Stimulated activated CD4-positive, alpha-beta T cell treated with anti-CD3 and anti-CD28 coated beads, Interleukin-12 subunit alpha, Interleukin-12 subunit beta, amount 100 ng/mL, for 24 hours (primary cell): ENCODE data around the gene CLK3.
"Not testable (repeated sequence)": the region's sequence is repeated elsewhere in the genome, so short reads cannot be mapped to it uniquely, and the experiment has no call there.

ENCODE experiments used
- DNase-seq, 2 experiments: peaks; one replicate each; pipeline ENCODE4 v3.0.0-alpha.2; 2020; ENCODE audit warnings: low read depth in 2 of 2

Gene CLK3

DNA sequence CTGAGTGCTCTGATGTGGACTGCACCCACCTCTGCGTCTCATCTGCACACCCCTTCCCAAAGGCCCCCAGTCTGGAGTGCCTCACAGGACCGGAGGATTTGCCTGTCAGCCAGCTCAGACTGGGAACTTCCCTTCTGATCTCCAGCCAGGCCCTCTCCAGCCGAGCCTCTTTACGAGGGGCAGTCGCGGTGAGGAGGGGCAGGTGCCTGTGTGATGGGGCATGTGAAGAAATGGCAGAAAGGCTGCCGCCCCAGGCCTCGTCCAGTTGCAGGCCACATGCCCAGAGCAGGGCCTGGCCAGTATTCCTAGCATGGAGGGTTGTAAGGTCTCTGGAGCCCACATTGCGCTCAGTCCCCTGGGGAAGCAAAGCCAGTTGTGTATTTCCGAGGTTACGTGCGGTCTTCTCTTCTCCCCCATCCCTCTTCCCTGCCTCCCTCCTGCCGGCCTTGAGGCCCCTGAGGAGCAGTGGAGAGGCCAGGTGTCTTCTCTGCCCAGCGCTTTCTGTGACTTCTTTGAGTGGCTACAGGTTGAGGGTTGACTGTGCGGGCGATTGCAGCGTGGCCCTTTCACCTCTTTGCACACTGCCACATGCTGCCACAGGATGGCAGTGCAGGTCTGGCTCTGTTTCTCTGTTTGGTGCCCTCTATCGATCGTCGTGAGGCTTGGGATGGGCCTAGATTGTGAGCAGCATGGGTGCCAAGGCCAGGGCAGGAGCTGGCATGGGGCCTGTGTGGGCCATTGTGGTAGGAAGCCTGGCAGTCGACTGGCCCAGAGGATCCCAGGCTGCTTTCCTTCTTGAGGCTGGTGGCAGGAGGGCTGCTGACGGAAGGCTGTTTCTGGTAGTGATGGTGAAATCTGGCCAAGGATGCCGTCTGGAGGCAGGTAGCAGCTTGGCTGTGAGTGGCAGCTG lies 5.3 kb downstream of the CLK3 start:
- DNase-seq = peak; percentile 63 to 65

DNA sequence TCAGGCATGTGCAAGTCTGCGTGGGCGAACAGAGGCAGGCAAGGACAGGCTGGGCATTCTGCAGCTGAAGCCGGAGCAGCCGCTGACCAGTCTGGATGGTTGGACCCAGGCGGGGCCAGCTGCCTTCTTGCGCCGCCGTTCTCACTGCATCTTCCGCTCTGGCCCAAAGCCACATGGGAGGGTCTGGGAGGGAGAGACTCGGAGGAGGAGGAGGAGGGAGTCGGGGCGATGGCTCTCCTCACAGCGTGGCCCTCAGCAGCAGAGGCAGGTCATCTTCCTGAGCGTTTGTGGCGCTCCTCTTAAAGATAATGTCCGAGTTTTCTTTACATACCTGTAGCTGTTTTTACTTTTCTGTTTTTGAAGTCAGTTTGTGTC lies 5.9 kb downstream of the CLK3 start:
- no peak for DNase-seq

DNA sequence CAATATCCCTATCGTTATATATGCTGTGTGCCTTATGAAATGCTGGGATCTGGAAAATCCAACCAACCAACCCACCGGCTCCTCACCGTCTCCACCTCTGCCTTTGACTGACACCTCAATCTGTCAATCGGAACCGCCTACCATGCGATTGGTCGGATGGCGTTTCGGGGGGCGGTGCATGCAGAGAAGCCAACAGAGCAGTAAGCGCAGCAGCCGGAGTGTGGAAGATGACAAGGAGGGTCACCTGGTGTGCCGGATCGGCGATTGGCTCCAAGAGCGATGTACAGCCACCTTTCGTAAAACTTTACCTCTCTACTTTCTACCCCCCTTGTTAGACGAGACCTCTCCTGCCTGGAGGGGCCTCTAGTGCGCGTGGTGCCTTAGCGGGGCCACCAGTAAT lies 6.3 kb downstream of the CLK3 start:
- no peak for DNase-seq

GRCh38 chr15:74622758-74623157 lies 7.1 kb downstream of the CLK3 start:
- DNase-seq = no peak

- DNase-seq = no peak
Measured at GRCh38 chr15:74624020-74624602, 8.5 kb downstream of the CLK3 start.

DNA sequence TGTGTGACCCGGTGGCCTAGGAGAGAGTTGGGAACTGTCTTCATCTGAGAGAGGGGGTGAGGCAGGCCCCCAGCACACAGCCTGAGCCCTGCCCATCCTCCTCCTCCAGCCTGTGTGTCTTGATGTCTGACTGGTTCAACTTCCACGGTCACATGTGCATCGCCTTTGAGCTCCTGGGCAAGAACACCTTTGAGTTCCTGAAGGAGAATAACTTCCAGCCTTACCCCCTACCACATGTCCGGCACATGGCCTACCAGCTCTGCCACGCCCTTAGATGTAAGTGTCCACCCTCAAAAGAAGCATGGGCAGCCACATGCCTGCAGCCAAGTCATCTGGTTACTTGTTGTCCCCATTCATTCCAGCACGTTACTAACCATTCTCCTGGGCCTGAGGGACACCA lies 10.1 kb downstream of the CLK3 start:
- no peak for DNase-seq

GRCh38 chr15:74626336-74626735 lies 10.7 kb downstream of the CLK3 start:
- no peak for DNase-seq

DNA sequence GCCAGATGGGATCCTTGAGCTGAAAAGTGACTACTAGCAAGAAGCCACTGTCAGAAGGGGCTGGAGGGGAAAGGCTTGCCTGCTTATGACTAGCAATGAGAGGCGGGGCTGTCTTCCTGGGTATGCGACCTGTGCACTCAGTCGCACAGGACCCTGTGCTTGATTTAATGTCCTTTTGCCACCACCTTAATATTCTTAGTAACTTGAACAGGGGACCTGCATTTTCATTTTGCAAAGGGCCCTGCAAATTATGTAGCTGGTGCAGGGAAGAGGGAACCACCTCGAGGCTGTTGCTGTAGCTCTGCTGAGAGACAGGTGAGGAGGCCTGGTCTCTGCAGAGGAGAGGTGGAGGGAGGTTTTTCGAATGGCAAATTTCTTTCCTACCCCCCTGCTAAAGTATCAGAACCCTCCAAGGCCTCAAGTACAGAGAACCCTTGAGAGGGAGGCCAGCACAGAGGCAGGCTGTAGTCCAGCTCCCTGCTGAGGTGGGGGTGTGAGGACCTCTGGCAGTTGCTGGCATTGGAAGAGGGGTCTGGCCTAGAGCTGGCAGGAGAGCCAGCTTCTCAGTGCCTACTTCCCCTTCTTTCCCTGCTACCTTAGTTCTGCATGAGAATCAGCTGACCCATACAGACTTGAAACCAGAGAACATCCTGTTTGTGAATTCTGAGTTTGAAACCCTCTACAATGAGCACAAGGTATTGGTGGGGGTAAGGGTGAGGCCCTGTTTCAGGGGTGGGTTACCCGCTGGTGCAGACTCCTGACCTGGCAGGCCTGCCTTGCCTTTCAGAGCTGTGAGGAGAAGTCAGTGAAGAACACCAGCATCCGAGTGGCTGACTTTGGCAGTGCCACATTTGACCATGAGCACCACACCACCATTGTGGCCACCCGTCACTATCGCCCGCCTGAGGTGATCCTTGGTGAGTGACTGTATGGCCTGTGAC lies 11.4 kb downstream of the CLK3 start:
- no peak for DNase-seq

DNA sequence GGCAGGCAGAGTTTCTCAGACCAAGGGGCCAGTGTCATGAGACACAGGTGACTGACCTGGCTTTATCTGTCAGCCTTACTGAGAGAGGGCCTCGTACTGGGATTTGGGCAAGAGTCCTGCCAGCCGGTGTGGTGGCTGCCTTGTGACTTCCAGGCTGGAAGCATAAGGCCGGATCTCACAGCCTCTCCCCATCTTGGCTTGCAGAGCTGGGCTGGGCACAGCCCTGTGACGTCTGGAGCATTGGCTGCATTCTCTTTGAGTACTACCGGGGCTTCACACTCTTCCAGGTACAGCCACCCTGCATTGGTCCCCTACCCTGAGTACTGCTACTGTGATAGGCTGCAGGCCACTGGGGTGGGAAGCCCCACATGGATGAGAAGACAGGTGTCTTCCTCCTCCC lies 12.1 kb downstream of the CLK3 start:
- no peak for DNase-seq

- DNase-seq = no peak
Measured at GRCh38 chr15:74628199-74628598, 12.6 kb downstream of the CLK3 start.

DNA sequence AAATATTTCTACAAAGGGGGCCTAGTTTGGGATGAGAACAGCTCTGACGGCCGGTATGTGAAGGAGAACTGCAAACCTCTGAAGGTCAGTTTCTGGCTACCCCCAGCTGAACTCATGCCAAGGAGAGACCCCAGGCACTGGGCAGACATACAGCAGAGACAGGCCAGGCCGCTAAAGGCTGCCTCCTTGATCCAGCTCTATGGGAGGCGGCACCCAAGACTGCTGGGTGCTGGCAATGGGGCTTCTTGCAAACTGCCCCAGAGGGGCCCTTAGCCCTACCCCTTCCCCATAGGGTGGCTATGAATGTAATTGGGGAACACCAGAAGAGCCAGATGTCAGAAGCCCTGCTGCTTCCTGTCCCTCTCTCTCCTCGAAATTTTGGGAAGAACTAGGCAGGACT lies 13.3 kb downstream of the CLK3 start:
- no peak for DNase-seq

DNA sequence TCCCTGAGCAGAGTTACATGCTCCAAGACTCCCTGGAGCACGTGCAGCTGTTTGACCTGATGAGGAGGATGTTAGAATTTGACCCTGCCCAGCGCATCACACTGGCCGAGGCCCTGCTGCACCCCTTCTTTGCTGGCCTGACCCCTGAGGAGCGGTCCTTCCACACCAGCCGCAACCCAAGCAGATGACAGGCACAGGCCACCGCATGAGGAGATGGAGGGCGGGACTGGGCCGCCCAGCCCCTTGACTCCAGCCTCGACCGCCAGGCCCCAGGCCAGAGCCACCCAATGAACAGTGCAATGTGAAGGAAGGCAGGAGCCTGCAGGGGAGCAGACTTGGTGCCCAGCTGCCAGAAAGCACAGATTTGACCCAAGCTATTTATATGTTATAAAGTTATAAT lies 14.1 kb downstream of the CLK3 start:
- not testable (repeated sequence) for DNase-seq

DNA sequence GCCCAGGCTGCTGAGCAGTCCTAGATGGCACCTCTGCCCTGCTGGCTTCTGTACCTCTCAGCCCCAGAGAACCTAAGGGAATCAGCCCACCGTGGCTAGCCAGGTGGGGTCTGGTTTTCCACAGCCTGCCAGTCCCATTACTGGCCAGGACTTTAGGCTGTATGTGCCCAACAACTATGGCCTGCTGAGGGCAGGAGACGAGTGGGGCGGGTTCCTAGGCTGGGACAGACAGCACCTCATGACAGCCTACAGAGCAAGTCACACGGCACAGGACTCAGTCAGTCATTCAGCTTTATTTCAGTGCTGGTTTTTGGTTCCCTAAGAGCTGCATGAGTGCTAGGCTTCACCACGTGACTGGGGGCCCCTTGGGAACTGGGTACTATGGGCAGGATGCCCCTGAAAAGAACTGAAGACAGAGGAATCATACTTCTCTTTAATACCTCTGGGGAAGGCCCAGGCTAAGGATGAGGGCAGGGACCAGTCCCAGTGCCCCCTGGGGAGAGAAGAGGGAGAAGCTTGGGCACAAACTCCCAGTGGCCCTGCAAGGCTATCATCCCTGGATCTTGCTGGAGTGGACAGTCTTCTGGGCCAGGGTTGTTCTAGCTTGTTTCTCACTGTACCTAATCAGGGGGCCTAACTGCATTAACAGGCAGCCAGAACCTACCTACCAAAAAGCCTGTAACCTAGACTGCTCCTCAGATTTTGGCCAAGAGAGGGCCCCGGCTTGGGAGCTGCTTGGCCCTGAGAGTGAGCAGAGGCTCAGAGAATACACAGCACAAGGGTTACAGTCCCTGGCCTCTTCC lies 14.8 kb downstream of the CLK3 start:
- no peak for DNase-seq

GRCh38 chr15:74631087-74631385 lies 15.4 kb downstream of the CLK3 start:
- DNase-seq = no peak

DNA sequence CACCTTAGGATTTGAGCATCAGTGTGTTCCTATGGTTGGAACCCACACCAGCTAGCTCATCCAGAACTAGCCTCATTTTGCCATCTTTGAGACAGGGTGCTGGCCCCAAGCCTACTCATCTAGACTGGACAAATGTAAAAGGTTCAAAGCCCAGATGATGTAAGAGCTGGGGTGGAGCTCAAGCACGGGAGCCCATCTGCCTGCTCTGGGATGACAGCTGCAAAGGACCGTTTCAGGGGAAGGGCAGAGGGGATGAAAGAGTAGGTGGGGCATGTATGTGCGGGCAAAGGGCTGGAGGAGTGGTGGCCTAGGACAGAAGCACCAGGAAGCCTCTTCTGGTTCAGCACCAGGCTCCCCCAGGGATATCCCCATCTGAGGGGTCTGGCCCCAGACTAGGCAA lies 15.8 kb downstream of the CLK3 start:
- DNase-seq = no peak

DNA sequence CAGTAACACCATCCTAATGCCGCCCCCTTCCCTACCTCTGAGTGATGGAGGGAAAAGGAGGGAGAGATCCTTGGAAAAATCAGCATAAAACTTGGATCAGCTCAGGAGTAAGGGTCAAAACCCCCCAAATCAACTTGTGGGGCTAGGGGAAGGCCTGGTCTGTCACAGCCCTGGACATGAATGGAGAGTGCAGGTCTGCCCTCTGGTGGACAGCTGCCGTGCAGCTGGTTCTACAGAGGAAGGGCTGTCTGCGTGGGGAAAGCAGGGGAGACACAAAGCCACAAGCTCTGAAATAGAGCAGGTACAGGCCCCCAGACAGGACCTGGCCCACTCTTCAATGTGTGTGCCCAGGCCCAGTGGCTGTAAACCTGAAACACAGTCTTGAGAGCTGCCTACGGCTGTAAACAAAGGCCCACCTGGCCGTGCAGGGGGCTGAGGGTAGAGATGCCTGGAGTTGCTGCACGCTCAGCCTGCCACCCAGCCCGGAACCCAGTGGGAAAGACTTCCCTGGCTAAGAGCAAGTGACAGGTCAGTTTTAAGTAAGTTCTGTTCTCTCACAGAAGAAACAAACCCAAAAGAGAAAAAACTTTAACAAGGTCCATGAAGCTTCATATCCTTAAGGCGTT lies 16.4 kb downstream of the CLK3 start:
- DNase-seq = peak in 1 of 2 experiments; percentile 60

DNA sequence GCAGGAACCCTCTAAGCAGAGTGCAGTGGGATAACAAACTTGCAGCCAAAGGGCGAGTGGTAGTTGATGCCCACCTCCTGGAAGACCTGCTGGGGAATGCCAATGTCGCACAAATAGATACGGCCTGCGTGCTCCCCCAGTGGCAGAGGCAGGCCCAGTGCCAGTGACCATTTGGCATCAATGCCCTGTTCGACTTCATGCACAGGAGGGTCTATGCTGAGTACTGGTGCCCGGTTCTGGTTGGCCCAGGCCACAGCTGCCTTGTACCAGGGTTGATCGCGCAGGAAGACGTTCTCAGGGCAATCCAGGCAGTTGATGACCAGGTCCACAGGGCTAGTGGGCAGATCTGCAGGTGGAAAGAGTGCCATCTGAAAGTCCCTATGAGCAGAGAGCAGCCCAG lies 17.0 kb downstream of the CLK3 start:
- DNase-seq = no peak

DNA sequence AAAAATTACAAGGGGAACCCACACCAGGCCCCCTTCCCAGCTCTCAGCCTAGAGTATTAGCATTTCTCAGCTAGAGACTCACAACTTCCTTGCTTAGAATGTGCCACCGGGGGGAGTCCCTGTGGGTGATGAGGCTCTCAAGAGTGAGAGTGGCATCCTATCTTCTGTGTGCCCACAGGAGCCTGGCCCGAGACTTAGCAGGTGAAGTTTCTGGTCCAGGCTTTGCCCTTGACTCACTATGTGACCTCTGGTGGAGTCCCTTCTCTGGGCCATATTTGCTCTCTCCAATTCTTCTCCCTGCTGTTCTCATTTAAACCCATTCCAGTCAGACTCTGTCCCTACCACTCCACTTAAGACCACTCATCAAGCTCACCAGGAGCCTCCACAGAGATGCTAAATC lies 18.1 kb downstream of the CLK3 start:
- DNase-seq = no peak

GRCh38 chr15:74635228-74635627 lies 19.6 kb downstream of the CLK3 start:
- peak; percentile 59 to 70 for DNase-seq

GRCh38 chr15:74636984-74637383 lies 21.3 kb downstream of the CLK3 start:
- DNase-seq = no peak

DNA sequence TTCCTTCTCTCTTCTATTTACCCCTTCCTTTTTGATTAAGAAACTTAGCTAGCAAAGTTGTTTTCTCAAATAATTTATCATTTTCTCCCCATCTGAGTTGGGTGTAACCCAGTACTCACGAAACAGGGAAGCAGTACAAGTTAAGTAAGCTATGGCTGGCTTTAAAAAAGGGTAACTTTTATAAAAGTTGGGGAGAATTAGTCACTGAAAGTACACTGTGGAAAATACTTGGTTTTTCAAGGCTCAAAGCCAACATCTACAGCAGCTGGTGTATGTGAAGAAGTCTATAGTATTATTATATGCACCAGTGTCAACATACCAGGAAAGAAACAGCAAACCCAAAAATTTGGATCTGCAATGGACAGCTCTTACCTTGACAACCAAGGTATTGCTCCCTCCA lies 25.5 kb downstream of the CLK3 start:
- DNase-seq = no peak
